ENCODE data around the gene FAM156A.
"Not testable (repeated sequence)": the region's sequence is repeated elsewhere in the genome, so short reads cannot be mapped to it uniquely, and the experiment has no call there.

The FAM156A gene, protein sequence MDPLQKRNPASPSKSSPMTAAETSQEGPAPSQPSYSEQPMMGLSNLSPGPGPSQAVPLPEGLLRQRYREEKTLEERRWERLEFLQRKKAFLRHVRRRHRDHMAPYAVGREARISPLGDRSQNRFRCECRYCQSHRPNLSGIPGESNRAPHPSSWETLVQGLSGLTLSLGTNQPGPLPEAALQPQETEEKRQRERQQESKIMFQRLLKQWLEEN

DNA sequence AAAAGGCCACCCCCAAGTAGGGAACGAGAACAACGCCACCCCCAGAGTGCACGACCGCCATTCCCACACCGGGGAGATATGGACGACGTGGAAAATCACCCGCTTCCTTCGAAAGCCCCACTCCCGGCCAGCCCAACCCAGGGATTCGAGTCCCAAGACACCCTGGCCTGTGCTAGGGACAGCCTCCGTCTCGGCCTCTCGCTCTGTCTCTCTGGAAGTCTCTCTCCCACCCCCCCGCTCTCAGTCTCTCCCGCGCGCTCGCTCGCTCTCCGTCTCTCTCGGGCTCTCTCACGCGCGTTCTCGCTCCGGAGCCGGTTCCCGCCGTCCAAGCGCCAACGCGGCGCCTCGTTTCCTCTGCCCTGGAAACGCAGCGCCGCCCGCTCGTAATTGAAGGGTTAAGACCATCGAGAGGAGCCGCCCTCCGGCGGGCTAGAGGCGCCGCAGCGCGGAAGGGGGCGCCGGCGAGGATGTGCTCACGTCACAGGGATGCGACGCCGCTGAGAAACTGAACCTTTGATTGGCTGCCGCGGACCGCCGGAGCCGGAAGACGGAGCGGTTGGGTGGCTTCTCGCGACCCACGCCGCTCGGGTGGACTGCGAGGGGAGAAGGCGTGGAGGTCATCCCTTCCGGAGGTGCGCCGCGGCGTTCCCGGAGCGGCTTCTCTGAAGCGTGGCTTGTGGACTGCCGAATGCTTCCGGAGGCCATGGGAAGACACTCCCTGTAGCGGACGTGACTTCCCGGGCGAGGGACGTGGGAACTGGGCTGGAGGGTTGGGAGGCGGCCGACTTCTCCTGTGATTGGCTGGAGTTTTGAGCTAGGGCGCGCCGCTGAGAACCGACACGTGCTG lies at the start of gene FAM156A:
FAM156A (minus strand) TSS at position 406 of the 847 bp plus-strand sequence. CDS start 9,930 bp downstream, outside the sequence.
- not testable (repeated sequence) for DNase-seq (ENCODE audit: low spot score)

DNA sequence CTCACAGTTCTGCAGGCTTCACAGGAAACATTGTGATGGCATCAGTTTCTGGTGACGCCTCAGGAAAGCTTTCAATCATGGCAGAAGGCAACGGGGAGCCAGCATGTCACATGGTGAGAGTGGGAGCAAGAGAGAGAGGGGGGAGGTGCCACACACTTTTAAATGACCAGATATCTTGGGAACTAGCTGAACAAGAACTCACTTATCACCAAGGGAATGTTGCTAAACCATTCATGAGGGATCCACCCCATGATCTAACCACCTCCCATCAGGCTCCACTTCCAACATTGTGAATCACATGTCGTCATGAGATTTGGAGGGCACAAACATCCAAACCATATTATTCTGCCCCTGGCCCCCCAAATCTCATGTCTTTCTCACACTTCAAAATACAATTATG lies 47.0 kb upstream of the FAM156A start:
- no peak for DNase-seq (ENCODE audit: low spot score)

DNA sequence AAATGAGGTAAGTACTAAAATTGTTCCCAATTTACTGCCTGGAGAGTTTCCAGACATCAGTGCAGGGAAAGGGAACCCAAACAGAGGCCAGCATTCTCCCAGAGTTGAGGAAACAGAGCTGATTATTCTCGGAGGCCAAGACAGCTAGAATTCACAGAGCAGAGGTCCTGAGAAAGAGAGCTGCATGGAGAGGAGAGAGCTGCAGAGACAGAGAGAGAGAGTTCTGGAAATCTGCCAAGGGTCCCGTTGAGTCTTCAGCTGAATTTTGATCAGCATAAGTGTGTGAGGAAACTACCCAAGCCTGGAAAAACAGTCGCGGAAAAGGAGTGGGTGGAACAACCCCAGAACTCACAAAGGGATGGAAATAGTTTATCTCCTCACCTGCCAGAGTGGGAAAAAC lies 46.5 kb upstream of the FAM156A start:
- DNase-seq (ENCODE audit: low spot score), result no peak

DNA sequence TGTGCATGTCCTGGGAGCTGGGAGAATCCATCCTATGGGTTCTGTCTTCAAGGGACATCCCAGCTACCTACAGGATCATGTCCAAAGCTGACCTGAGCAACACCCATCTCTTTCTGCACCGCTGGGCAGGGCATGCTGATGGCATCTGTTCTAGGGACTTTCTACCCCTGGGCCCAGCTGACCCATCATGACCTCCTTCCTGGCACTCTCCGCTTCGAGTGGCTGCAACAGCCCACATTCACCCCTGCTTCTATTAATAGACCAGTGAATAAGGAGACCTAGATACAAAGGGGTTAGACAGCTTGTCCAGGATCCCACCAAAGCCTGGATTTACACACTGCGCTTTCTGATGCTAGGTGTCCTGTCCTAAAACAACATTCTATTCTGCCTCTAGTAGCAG lies 45.7 kb upstream of the FAM156A start:
- no peak for DNase-seq (ENCODE audit: low spot score)

DNA sequence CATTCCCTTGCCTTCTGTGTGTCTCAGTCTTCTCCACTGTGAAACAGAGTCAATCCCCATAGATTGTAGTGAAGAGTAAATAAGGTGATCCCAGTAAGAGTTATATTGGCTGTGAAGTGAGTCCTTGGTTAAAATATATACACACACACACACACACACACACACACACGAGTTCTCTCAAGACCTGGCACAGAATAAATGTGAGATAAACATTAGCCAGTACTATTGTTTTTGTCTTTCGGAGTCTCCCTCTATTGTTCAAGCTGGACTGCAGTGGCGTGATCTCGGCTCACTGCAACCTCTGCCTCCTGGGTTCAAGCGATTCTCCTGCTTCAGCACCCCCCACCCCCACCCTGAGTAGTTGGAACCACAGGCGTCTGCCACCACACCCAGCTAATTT lies 44.8 kb upstream of the FAM156A start:
- no peak for DNase-seq (ENCODE audit: low spot score)

DNA sequence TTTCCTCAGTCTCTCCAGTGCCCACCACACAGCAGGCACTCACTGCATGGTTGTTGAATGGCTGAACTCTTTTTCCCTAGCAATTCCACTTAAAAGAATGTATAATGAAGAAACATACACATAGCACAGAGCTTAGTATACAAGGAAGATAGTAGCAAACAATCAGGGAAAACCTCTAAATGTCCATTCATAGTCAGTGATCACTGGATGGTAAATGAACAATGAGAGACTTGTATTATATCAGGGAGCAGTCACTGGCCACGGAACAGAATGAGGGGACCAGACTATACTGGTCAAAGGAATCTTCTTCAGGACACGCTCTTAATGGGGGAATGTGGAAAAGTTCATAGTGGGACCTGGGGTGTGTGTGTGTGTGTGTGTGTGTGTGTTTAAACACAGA lies 43.6 kb upstream of the FAM156A start:
- DNase-seq (ENCODE audit: low spot score), result no peak

DNA sequence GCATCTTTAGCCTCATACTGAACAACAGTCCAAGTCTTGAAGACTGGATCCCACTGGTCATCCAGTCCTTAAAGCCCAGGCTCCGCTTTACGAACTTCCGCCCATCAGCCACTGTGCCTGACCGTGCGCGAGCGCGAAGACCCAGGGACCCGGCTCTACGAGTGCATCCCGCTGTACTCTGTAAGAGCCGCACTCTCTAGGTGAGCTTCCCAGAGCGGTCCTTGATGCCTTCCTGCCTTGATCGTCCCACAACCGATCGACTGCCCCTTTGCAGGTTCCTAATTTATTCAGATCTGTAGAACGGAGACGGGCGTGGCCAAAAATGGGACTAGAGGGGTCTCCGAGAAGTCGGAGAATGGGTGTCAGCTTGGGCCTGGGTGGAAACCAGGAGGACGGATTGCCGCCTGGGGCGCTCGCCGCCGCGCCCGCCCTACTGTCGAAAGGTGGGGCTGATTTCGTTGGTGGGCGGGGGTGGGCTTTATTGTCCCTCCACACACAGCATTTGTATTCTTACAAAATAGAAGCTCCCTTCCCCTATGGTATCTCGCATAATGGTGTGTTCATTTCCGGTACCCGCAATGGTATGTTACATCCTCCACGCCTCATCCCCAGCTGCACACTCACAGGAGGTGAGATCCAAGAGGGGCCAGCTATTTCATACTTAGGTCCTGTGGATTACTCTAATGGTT lies 42.3 kb upstream of the FAM156A start:
- no peak for DNase-seq (ENCODE audit: low spot score)

DNA sequence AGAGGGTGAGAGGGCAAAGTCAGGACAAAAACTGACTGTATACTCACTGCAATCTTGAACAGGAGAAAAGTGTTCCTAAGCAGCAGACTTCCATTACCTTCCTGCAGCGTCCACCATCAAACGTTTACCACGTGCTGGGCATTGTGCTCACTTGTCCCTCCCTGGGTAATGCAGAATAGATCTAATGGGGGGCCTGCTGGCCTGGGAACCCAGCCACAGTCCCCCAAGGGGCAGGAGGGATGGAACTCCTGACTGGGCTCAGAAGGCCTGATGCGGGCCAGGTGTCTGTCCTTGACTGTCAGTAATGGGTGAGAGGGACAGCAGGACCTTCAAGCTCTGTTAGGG lies 37.6 kb upstream of the FAM156A start:
- DNase-seq (ENCODE audit: low spot score), result no peak

DNA sequence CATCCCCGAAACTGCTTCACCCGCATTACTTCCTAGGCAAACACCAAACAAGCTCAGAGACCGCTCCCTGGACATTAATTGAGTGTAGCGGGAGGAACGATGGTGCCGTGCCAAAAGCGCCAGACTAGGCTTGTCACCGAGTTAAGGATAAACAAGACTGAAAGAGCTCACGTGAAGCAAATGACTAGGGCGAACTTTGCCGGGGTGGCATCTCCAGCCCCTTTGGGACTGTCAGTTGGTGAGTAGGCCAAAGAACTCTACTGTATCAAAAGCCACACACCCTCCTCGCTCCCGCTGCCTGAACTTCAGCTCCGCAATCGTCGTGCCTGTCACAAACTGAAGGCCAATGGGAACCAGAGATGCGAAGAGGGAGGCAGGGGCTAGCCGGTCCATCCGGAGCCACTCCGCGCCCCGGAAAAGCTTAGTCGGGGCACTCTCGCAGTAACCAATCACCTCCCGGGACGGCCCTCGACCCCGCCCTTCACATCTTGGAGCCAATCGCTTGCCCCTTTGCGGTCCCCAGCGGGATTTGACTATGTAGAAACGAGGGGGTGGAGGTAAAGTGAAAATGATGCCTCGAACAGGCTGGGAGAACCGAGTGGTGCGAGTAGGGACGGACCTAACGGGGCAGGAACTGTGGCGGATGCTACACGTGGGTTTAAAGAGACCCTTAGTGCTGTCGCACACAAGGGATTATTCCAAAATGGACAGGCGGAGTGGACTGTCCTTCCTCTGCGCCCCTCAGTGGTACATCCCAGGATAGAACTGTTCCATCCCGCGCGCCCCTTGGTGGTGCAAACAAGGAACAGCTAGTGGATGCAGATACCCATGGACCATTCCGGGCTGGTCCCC lies 37.0 kb upstream of the FAM156A start:
- peak; percentile 59 for DNase-seq (ENCODE audit: low spot score)

DNA sequence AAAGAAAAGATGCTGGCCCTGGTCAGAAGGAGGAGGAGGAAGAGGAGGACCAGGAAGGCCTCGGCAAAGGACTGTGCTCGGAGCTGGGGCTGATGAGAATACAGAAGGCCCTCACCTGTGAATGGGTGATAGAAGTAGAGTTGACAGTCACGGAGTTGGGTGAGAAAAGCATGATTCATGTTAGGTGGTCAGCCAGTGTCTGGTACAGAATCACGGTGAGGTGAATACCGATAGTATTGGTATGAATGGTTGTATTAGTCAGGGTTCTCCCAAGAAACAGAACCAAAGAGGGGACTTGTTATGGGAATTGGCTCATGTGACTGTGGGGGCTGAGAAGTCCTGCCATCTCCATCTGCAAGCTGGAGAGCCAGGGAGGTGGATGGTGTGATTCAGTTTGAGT lies 32.5 kb upstream of the FAM156A start:
- no peak for DNase-seq (ENCODE audit: low spot score)

DNA sequence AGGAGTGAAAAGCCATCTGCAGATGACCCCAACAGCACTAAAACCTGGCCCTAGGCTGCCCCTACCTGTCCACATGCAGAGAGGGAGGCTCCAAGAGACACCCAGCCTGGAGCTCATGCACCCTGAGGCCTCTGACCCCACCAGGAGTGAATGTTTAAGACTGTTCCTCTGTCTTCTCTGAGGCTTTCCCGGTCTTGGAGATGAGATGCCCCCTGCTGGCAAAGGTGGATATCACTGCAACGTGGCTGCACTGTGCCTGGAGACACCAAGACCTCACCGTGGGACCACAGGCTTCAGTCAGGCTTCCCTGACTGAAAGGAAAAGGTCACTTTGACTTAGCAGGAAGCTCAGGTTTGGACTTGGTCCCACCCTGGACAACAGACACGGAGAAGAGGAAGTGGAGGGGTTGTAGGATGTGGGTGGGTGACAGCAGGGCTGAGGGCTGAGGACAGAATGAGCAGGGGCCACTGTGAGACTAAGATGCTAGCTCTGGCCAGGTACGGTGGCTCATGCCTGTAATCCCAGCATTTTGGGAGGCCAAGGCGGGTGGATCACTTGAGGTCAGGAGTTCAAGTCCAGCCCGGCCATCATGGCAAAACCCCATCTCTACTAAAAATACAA lies 31.8 kb upstream of the FAM156A start:
- not testable (repeated sequence) for DNase-seq (ENCODE audit: low spot score)

DNA sequence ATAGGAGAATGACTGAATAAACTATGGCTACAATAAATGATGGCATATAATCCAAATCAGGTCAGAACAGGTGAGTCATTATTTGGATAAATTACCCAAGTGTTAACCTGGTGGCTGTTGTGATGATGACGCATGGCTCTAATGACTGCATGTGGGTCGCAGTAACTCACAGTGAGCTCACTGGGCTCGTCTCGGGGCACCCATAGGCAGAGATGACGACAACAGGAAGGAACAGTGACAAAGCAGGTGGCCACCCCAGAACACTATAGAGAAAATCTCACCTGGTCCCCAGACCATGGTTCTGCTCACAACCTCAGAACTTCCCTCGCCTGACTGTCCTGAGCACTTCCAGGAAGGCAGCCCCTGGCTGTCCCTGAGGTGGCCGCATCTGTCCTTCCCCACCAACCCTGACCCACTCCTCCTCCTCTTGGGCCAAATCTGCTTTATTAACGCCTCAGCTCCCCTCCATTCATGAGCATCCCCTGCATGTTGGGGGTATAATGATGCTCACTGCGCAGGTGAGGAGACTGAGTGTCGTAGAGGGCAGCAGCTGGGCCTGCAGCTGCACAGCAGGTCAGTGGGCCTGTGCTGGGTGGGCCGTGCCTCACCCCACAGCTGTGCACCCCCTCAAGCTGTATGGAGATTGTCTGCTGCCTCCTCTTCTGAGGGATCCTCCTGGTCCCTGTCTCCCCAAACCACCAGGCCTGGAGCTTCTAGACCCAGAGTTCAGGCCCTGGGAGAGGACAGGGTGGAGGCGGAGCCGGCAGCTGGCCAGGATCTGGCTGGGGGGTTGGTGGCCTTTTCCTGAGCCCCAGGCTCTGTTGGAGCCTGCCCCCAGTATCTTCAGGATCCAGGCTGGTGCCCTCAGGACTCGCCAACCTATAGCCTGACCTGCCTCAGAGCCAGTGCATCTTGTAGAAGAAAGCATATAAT lies 30.9 kb upstream of the FAM156A start:
- DNase-seq (ENCODE audit: low spot score), result no peak

DNA sequence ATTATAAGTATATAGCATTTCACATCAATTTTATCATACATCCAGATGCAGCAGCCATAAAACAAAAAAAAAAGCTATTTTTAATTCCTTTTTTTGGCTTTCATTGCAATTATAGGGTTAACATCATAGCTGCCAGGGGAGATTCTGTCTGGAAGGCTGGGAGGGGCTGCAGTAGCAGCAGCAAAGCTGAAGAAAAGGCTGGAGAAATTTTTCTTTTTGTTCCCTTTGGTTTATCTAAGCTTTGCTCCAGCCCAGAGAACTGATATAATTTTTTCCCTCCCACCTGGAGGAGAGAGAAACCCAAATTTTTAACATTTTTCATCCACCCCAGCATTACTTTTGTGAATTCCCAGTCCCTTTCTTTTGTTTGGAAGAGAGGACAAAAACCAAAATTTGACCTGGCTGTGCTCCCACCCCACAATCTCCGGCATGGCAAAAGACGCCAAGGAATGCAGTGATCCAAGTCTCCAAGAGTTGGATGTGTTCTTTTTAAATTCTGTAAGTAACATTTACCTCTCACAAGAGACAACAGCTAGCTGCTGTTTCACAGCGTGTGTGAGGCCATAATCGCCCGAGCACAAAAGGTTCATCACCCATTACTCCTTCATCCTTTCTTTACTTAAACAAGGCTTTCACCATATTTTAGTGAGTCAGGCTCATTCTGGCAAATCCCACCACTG lies 25.1 kb upstream of the FAM156A start:
- DNase-seq (ENCODE audit: low spot score), result no peak

DNA sequence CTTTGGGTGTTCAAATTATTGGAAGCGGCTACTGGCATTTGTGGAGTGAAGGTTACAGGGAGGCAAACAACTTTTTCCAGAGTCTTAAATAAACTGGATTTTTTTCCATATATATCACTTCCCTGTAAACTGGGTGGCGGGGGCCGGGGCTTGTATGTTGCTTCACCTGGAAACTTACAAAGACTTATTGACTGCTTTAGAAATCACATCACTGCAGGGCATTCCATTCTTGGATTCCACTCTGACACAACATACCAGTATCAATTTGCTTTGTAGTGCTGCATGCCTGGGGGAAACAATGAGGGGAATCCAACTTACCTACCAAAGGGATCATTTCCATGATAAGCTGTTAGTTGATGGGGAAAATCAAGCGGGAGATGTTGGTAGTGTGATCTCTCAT lies 21.7 kb upstream of the FAM156A start:
- DNase-seq (ENCODE audit: low spot score), result no peak

DNA sequence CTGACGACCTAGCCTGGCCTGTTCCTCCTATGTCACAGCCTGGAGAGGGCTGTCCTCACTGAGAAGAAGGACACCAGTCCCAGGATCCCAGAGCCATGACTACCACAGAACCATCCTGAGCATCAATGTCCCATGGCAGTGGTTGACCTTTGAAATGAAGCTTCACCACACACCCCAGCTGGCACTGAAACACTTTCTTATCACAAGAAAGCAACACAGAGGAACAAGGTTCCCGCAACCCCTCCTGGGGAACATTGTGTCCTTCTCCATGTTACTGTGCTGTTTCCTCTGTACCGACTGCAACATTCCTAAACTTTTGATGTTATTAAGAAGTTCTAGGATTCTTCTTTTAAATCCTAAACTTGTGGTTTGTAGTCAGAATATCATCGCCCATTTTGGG lies 21.2 kb upstream of the FAM156A start:
- DNase-seq (ENCODE audit: low spot score), result no peak

DNA sequence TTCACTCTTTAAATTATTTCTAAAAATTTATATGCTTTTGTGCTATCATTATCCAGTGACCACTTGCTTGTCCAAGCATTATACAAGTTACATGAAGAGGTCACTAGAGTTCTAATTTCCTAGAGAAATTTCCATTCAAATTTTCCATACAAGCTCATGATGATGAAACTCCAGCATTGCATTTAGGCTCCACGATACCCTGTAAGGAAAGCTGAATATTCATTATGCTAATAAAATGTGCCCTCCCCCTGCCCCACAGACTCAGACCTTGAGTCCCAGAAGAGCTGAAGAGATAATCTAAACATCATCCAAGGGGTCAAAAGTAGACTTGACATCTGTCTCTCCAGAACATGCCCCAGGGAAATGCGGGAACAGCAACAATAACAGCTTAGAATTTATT lies 19.6 kb upstream of the FAM156A start:
- no peak for DNase-seq (ENCODE audit: low spot score)

DNA sequence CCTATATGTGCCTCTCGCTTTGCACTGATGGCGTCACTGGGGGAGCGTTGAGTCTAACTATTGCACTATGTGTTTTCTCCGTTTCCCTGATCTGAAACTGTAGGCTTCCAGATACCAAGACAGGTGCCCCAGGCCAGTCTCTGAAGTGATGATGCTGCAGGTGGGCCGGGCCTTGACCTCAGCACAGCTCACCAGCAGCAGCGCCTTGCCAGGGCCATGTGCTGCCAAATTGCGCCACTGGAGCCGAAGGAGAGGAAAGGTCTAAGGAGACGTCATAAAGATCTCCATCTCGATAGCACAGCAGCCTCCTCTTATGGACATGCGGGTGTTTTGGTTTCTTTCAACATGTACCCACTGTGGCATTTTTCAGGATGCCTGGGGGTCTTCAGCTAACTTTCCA lies 17.3 kb upstream of the FAM156A start:
- not testable (repeated sequence) for DNase-seq (ENCODE audit: low spot score)

DNA sequence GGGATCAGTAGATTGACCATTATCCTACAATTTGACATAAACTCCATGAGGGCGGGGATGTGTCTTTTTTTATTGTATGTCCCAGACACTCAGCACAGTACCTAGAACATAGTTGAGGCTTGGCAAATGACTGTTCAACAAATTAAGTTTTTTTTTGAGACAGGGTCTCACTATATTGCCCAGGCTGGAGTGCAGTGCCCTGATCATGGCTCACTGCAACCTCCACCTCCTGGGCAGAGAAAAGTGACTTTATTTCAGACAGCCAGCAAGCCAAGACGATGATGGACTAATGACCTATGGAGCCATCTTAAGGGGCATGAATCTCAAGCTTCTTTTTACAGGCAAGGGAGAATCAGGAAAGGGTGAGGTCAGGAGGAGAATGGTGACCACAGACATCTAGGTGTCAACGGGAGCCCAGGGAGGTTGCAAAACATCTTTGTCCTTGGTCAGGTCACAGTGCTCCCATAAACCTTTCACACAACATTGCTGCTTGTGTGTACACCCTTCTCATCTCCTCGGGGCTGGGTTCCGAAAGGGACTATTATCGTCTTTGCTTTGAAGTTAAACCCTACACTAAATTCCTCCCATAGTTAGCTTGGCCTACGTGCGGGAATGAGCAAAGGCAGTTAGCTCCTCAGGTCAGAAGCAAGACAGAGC lies 16.1 kb upstream of the FAM156A start:
- DNase-seq (ENCODE audit: low spot score), result not testable (repeated sequence)

DNA sequence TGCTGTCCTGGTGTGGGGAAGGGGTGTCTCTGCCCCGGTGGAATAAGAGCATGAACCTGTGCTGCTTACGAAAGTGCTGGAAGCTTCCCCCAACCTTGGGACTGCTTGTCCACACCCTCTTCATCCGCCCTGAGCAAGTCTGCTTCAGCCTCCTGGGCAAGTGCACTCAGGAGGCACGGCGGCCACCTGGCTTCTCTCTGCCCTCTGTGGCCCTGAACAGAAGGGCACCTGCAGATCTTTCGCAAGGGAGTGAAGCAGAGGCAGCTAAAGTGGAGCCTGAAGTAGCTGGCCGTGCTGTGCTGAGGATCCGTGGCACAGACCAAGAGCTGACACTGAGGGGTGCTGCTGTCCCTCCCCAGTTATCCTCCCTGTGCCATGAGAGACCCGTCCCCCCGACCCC lies 9.6 kb upstream of the FAM156A start:
- DNase-seq (ENCODE audit: low spot score), result not testable (repeated sequence)
